Measurements from ENCODE around the gene MTREX. TPM values are rescaled to one million over a fixed set of nuclear protein-coding genes. Genes with fewer than 3 reads are reported as not detected.

The MTREX gene
- total and polyA plus RNA-seq, 4 donors, result 17.4 to 88.4 (median 35.9) TPM

- WGBS, 2 donors, result 96 to 99% methylated on average over 4 of the region's 4 CpGs
- H3K36me3 ChIP-seq (ENCODE audit: control insufficient read depth in 4 of 4, insufficient read depth in 4 of 4, low read length in 4 of 4), result peaks cover 19 to 43% (median 31%) of the 10 kb centered on the region in 4 donors
These were observed 118.7 kb downstream of the MTREX start for GRCh38 chr5:55426455-55426854.

GRCh38 chr5:55427157-55427556, 119.4 kb downstream of the MTREX start:
- H3K27me3 ChIP-seq (ENCODE audit: control insufficient read depth in 3 of 3, insufficient read depth in 3 of 3, low read length in 2 of 3), result no peaks in the 10 kb centered on the region
- DNase-seq, result peak in 2 of 3 donors; percentile 75 to 76
- H3K9ac ChIP-seq (ENCODE audit: insufficient read depth in 1 of 2, low read length in 2 of 2), result no peak overlapping the region
- 95 to 96% methylated on average over 1 of the region's 1 CpG for WGBS, 2 donors
- H3K9me3 ChIP-seq (ENCODE audit: control insufficient read depth in 4 of 4, insufficient read depth in 3 of 4, low read length in 3 of 4), result no peaks in the 10 kb centered on the region
- H3K4me3 ChIP-seq, result no peak overlapping the region
- peaks cover 0 to 15% (median 14%) of the 10 kb centered on the region in 5 donors for H3K4me1 ChIP-seq (ENCODE audit: control insufficient read depth in 5 of 5, insufficient read depth in 5 of 5, low read length in 5 of 5)
- TF ChIP-seq CTCF (IDR thresholded peaks at IDR 0.05; ENCODE audit: control extremely low read depth, extremely low read depth), result no peak
- peaks cover 19 to 44% (median 30%) of the 10 kb centered on the region in 4 donors for H3K36me3 ChIP-seq (ENCODE audit: control insufficient read depth in 4 of 4, insufficient read depth in 4 of 4, low read length in 4 of 4)
- peak; percentile 70 for ATAC-seq (ENCODE audit: insufficient read depth, low FRiP score)
- H3K27ac ChIP-seq (ENCODE audit: low read depth in 1 of 2, low read length in 1 of 2), result no peak overlapping the region

More at GRCh38 chr5:55426455-55426854, 118.7 kb downstream of the MTREX start:
- Histone ChIP-seq H3K27ac (ENCODE audit: low read depth in 1 of 2, low read length in 1 of 2) (peak overlapping the region in 1 of 2 donors; percentile 46), H3K9me3 (ENCODE audit: control insufficient read depth in 4 of 4, insufficient read depth in 3 of 4, low read length in 3 of 4) (no peaks in the 10 kb centered on the region), H3K27me3 (ENCODE audit: control insufficient read depth in 3 of 3, insufficient read depth in 3 of 3, low read length in 2 of 3) (no peaks in the 10 kb centered on the region), H3K4me1 (ENCODE audit: control insufficient read depth in 5 of 5, insufficient read depth in 5 of 5, low read length in 5 of 5) (peaks cover 0 to 15% (median 14%) of the 10 kb centered on the region in 5 donors), H3K9ac (ENCODE audit: insufficient read depth in 1 of 2, low read length in 2 of 2) (no peak overlapping the region), H3K4me3 (no peak overlapping the region)
- no peak for DNase-seq
- no peak for ATAC-seq (ENCODE audit: insufficient read depth, low FRiP score)
- TF ChIP-seq CTCF (IDR thresholded peaks at IDR 0.05; ENCODE audit: control extremely low read depth, extremely low read depth), result no peak

GRCh38 chr5:55429221-55429612, 121.4 kb downstream of the MTREX start:
- Histone ChIP-seq H3K27ac (ENCODE audit: low read depth in 1 of 2, low read length in 1 of 2) (no peak overlapping the region), H3K4me3 (no peak overlapping the region), H3K9ac (ENCODE audit: insufficient read depth in 1 of 2, low read length in 2 of 2) (no peak overlapping the region), H3K9me3 (ENCODE audit: control insufficient read depth in 4 of 4, insufficient read depth in 3 of 4, low read length in 3 of 4) (no peaks in the 10 kb centered on the region), H3K4me1 (ENCODE audit: control insufficient read depth in 5 of 5, insufficient read depth in 5 of 5, low read length in 5 of 5) (peaks cover 0 to 15% (median 11%) of the 10 kb centered on the region in 5 donors), H3K36me3 (ENCODE audit: control insufficient read depth in 4 of 4, insufficient read depth in 4 of 4, low read length in 4 of 4) (peaks cover 12 to 32% (median 20%) of the 10 kb centered on the region in 4 donors), H3K27me3 (ENCODE audit: control insufficient read depth in 3 of 3, insufficient read depth in 3 of 3, low read length in 2 of 3) (no peaks in the 10 kb centered on the region)
- 50% methylated on average over 2 of the region's 2 CpGs for WGBS, 2 donors
- no peak for TF ChIP-seq CTCF (IDR thresholded peaks at IDR 0.05; ENCODE audit: control extremely low read depth, extremely low read depth)
- ATAC-seq (ENCODE audit: insufficient read depth, low FRiP score) (no peak), DNase-seq (no peak)

Data from lung (tissue), 12 donors.